ENCODE measurements around the gene TWF1.
"Not testable (repeated sequence)": the region's sequence is repeated elsewhere in the genome, so short reads cannot be mapped to it uniquely, and the experiment has no call there.

TWF1 gene

DNA sequence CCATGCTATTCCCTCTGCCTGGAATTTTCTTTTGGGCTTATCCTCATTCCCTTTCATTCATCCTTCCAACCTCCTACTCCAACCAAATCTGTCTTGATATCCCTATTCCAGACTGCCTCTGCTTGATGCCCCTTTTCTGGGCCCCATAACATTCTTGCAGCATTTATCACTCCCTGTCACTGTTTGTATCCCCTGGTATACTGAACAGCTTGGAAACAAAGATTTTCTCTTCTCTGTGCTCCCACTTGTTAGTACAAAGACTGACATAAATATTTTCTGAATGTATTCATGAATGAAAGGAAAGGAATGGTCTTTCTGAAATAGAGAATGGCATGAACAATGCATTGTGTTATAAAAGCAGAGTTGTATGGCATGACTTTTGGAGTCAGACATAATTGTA lies 39.8 kb downstream of the TWF1 start:
- TF ChIP-seq ZNF274 (IDR thresholded peaks at IDR 0.05; ENCODE audit: low read depth, low read length) = no peak
- no peak overlapping the region for H3K4me3 ChIP-seq (ENCODE audit: low read length)

DNA sequence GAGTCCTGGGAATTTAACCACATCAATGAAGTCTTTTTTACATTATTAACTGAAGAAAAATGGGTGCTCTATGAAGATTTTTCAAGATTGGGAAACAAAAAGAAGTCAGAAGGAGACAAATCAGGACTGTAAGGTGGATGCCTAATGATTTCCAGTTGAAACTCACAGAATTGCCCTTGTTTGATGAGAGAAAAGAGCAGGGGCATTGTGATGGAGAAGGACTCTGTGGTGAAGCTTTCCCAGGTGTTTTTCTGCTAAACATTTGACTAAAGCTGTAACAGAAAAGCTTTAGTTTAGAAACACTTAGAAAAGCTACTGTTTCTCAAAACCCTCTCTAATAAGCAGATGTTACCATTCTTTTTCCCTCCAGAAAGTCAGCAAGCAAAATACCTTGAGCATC lies 41.6 kb downstream of the TWF1 start:
- H3K4me3 ChIP-seq (ENCODE audit: low read length) = no peak overlapping the region
- TF ChIP-seq ZNF274 (IDR thresholded peaks at IDR 0.05; ENCODE audit: low read depth, low read length) = no peak

- no peak for TF ChIP-seq ZNF274 (IDR thresholded peaks at IDR 0.05; ENCODE audit: low read depth, low read length)
- no peak overlapping the region for H3K4me3 ChIP-seq (ENCODE audit: low read length)
Measured at GRCh38 chr12:43763769-43764168, 42.3 kb downstream of the TWF1 start.

DNA sequence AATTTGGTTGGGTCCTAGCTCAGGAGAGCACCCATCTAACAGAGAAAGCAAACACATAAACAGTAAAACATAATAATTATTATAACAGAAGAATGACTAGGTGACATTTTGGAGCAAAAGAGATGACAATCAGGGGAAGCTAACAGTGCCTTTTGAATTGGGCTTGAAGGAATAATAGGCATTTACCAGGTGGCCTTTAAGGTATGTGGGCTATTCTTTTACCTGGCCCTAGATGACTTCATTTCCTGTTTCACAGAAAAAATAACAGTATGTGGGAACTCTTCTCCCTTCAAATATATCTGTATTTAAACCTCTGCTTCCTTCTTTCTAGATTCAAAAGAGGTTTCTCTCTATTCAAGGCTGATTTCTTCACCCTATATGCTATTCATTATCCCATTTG lies 43.5 kb downstream of the TWF1 start:
- H3K4me3 ChIP-seq (ENCODE audit: low read length) = no peak overlapping the region; the same call in 1 of the 2 replicates
- no peak for TF ChIP-seq ZNF274 (IDR thresholded peaks at IDR 0.05; ENCODE audit: low read depth, low read length)

GRCh38 chr12:43761500-43761899 lies 44.6 kb downstream of the TWF1 start:
- TF ChIP-seq ZNF274 (IDR thresholded peaks at IDR 0.05; ENCODE audit: low read depth, low read length) = no peak
- no peak overlapping the region for H3K4me3 ChIP-seq (ENCODE audit: low read length)

DNA sequence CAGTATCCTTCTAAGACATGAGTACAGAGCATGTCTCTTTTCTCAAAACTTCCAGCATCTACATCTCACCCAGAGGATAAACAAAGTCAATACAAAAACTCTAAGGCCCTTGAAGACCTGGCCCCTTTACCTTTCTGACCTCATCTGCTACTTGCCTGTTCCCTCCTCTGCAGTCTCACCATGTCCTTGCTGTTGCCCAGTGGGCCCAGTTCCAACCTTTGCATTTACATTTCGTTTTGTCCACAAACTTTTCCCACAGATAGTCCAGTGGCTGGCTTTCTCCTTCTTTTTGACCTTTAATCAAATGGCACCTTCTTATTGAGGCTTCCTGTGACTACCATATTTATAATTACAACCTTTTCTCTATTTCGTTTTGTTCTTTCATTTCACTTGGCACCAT lies 45.7 kb downstream of the TWF1 start:
- no peak for TF ChIP-seq ZNF274 (IDR thresholded peaks at IDR 0.05; ENCODE audit: low read depth, low read length)
- H3K4me3 ChIP-seq (ENCODE audit: low read length) = peak overlapping the region; percentile 85

GRCh38 chr12:43758728-43759563 lies 47.2 kb downstream of the TWF1 start, which contains the start of the genes IRAK4 and PUS7L:
Gene IRAK4 (plus strand): TSS chr12:43758951. CDS start chr12:43768112, 9,161 bp downstream.
Gene PUS7L (minus strand): TSS chr12:43758790. CDS start chr12:43755245, 3,545 bp downstream.
- no peak for TF ChIP-seq ZNF274 (IDR thresholded peaks at IDR 0.05; ENCODE audit: low read depth, low read length)
- peak within 1 kb of the TSS; percentile 94 for H3K4me3 ChIP-seq (ENCODE audit: low read length)

DNA sequence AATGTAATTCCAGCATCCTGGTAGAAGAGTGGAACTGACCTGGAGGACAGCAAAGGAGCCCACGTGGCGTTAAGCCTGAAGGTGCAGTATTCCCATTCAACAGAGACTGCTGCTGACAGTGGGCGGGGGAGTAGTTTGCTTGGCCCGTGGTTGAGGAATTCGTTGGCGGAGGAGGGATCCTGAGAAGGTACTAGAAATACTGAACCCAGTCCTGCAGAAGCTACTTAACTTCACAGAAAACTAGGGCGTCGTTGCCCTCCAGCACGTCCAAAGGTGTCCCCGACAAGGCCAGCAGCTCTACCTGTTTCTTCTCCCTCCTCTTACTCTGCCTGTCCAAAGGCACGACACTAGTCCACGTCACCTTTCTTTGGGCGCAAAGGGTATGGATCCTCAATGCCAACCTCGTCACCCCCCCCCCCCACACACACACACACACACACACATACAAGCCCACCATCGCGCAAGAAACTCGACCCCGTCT lies 47.8 kb downstream of the TWF1 start:
- peak overlapping the region; percentile 94 for H3K4me3 ChIP-seq (ENCODE audit: low read length)
- no peak for TF ChIP-seq ZNF274 (IDR thresholded peaks at IDR 0.05; ENCODE audit: low read depth, low read length)

GRCh38 chr12:43754015-43754414 lies 52.1 kb downstream of the TWF1 start:
- TF ChIP-seq ZNF274 (IDR thresholded peaks at IDR 0.05; ENCODE audit: low read depth, low read length) = no peak
- H3K4me3 ChIP-seq (ENCODE audit: low read length) = no peak overlapping the region

GRCh38 chr12:43751360-43751759 lies 54.8 kb downstream of the TWF1 start:
- not testable (repeated sequence) for H3K4me3 ChIP-seq (ENCODE audit: low read length)

DNA sequence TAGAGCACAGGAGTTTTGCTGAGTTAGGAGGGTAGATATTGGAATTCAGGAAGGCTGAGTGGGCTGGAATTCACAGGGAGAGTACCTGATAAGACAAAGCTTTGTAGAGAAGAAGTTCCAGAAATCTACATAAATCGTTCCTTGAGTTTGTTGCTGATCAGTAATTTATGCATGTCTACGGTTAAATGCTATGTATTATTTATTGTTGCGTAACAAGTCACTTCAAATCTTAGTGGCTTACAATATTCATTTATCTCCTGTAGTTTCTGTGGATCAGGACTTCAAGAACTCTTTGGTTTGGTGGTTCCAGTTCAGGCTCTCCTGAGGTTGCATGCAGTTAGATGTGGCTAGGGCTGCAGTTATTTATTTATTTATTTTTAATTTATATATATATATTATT lies 55.3 kb downstream of the TWF1 start:
- TF ChIP-seq ZNF274 (IDR thresholded peaks at IDR 0.05; ENCODE audit: low read depth, low read length) = no peak
- no peak overlapping the region for H3K4me3 ChIP-seq (ENCODE audit: low read length)

- no peak for TF ChIP-seq ZNF274 (IDR thresholded peaks at IDR 0.05; ENCODE audit: low read depth, low read length)
- H3K4me3 ChIP-seq (ENCODE audit: low read length) = no peak overlapping the region
Measured at GRCh38 chr12:43749016-43749415, 57.1 kb downstream of the TWF1 start.

DNA sequence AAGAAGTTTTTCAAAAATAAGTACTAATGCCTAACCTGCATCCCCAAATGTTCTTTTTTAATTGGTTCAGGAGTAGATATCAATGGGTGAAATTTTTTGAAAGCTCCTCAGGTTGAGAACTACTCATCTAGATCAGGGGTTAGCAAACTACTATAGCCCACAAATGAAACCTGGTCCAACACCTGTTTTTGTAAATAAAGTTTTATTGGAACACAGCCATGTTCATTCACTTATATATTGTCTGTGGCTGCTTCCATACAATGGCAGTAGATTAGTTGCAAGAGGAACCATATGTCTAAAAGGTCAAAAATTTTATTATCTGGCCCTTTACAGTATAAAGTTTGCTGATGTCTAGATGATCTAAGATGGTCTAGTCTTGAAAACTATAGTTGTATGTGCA lies 61.3 kb downstream of the TWF1 start:
- no peak for TF ChIP-seq ZNF274 (IDR thresholded peaks at IDR 0.05; ENCODE audit: low read depth, low read length)
- no peak overlapping the region for H3K4me3 ChIP-seq (ENCODE audit: low read length)
